GM15510 (cell line): ENCODE measurements around the gene MACROH2A1.

Source experiments
- POLR2A ChIP-seq: IDR thresholded peaks from 3 replicates; pipeline ENCODE4 v1.6.1; 2011; ENCODE audit warnings: borderline replicate concordance; ENCODE audit not compliant: insufficient read length; ENCODE audit errors: extremely low read depth

Gene MACROH2A1

DNA sequence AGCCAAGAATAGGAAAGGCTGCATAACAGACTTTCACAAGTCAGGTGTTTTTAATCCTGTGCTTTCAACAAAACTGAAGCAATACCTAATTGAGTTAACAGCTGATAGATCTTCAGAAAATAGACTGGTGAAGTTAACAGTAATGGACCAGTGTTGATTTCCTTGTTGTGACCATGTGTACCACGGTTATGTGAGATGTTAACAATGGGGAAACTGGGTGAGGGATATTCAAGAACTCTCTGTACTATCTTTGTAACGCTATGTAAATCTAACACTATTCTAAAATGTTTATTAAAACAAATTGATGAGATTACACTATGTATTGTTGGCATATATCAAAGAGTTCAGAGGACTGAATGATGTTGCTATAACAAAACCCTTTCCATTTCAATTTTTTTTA, 36.9 kb downstream of the MACROH2A1 start:
- TF ChIP-seq POLR2A, result no peak

DNA sequence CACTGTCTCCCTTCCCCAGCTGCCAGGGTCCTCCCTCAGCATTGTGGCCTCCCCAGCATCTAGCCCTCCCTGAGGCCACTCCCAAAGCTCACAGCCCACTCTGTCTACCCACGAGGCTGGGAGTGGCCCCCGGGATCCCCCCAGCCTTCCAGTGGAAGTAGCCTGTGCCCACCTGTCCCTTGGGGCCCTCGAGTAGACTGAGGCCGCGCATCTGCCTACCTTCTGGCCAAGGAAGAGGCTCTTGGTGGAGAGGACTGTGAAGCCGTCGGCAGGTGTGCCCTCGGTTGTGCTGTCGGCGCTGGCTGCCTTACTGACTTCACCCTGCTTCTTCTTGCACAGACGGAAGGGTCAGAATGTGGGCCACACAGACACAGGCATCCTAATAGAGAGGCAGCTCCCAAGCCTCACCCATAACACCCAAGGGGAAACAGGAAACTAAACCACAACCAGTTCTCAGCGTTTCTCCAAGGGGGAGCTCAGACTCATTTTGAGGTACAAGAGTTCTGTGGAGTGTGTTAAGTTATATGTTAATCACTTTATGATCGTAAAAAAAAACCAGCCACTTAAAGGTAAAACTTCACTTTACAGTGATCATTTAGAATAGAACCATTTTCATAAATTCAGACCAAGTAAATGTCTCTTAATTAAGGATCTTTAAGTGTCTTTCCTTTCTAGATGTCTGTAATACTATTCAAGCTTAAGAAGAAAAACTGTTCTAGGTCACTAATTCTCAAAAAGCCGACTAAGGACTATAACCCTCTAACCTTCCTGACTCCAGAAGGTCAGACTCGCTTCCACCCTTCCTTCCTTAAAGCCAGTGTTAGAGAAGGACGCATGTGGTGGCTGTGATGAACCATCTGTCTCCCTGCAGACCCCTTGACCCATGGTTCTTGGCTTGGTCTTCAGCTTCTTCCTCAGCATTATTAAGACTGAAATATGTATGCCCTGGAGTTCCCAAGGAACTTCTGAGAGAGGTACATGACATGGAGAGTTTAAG, 38.5 kb downstream of the MACROH2A1 start:
- TF ChIP-seq POLR2A, result no peak

GRCh38 chr5:135359374-135360165, 39.5 kb downstream of the MACROH2A1 start:
- no peak for TF ChIP-seq POLR2A

GRCh38 chr5:135357685-135358084, 41.3 kb downstream of the MACROH2A1 start:
- TF ChIP-seq POLR2A, result no peak

- no peak for TF ChIP-seq POLR2A
Observed at GRCh38 chr5:135356522-135357318, 42.3 kb downstream of the MACROH2A1 start.

GRCh38 chr5:135355169-135355568, 43.9 kb downstream of the MACROH2A1 start:
- no peak for TF ChIP-seq POLR2A

DNA sequence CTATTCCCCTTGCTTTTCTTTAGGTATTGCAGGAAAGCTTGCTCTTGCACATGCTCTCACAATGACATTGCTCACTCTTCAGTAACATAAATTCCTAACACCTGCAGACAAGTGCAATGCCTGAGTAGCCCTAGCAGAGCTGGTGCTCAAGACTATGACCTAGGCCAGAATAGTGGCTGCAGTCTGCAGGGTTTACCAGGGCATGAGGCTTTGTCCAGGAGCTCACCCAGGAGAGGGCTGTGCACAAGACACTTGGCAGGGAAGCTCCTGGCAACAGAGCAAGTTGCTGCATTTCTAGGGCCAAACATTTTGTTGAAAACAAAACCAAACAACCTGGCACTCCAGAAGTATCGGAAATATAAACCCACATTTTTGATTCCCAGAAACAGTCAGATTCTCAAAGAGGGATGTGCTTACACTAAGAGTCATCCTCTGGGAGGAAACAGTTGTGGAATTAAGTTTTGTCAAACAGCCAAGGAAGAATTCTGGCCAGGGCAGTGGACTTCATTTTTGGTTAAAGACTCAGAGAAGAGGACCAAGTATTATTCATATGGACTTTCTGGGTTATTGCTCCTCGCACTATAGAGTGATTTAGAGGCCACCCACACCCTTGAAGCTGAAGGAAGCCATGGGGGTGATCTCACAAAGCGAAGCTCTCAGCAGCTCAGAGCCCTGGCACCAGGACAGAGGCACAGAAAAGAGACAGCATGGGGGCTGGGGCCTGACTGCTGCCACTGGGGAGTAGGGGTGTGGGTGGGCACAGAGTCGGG, 44.9 kb downstream of the MACROH2A1 start:
- TF ChIP-seq POLR2A, result no peak

GRCh38 chr5:135350536-135350935, 48.5 kb downstream of the MACROH2A1 start:
- TF ChIP-seq POLR2A, result no peak

- TF ChIP-seq POLR2A, result no peak
Observed at GRCh38 chr5:135349886-135350285, 49.1 kb downstream of the MACROH2A1 start.

DNA sequence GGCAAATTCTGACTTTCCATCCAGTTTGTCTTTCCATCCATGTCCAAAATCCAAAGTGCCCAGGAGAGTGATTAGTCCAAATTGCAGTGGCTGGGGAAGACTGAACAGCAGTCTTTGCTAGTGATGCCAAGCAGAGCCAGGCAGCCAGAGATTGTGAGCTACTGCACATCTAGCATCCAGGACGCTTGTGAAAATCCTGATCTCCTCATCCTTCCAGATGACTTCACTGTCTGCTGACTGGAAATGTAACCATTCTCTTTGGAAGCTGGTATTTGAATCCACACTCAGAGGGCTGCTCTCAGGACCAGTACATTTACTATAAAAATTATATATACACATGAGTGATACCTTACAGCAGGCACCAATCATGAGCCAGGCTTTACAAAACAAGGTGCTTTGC, 49.6 kb downstream of the MACROH2A1 start:
- TF ChIP-seq POLR2A, result no peak

GRCh38 chr5:135348918-135349317, 50.1 kb downstream of the MACROH2A1 start:
- no peak for TF ChIP-seq POLR2A

DNA sequence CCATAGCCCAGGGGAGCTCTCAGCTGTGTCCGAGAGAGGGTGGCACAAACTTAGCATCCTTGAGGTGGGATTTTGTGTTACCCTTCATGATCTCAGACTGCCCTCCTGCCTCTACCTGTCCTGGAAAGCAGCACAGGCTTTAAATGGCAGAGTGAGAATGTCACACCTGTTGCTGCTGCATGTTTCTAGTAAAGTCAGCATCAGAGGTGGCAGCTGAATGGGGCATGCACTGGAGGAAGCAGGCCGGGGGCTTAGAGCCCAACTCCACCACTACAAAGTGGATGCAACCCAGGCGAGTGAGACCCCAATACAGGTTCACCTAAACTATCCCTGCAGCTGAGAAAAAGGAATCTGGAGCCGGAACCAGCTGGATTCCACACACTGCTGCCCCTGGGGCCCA, 51.6 kb downstream of the MACROH2A1 start:
- no peak for TF ChIP-seq POLR2A

- TF ChIP-seq POLR2A, result no peak
Observed at GRCh38 chr5:135345956-135346731, 52.9 kb downstream of the MACROH2A1 start.
